22Rv1 (cell line): ENCODE data around the gene SLC13A3.

Experiments used
- H3K27ac ChIP-seq: fragments of 450-650 bp; 2 replicates; pipeline ENCODE4 v1.5.1; 2017
- ZFX ChIP-seq: fragments of 450-650 bp; IDR thresholded peaks from 2 replicates; pipeline ENCODE4 v1.6.1; 2017; ENCODE audit warnings: antibody characterized with exemption, borderline replicate concordance
- TF ChIP-seq, protein P1 (sequence below): fragments of 450-650 bp; IDR thresholded peaks from 2 replicates; pipeline ENCODE4 v1.5.1; 2017; ENCODE audit warnings: mild to moderate bottlenecking

Gene SLC13A3

DNA sequence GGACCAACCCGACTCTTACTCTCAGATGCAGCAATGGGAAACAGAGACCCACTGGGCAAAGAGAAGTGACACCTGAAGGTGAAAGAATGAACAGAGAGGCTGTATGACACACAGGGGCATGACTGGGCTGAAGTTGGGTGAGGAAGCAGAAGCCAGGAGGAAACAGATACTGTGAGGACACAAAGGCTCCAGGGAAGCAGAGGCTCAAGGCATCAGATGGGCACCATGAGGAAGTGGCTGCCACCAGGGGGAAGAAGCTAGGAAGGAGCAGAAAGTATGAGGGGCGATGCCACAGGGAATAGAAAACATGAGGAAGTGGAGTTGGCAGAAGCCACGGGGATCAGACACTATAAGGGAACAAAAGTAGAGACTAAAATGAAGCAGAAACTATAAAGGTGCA lies 69.9 kb downstream of the SLC13A3 start:
- TF ChIP-seq ZFX = no peak
- TF ChIP-seq, protein P1, sequence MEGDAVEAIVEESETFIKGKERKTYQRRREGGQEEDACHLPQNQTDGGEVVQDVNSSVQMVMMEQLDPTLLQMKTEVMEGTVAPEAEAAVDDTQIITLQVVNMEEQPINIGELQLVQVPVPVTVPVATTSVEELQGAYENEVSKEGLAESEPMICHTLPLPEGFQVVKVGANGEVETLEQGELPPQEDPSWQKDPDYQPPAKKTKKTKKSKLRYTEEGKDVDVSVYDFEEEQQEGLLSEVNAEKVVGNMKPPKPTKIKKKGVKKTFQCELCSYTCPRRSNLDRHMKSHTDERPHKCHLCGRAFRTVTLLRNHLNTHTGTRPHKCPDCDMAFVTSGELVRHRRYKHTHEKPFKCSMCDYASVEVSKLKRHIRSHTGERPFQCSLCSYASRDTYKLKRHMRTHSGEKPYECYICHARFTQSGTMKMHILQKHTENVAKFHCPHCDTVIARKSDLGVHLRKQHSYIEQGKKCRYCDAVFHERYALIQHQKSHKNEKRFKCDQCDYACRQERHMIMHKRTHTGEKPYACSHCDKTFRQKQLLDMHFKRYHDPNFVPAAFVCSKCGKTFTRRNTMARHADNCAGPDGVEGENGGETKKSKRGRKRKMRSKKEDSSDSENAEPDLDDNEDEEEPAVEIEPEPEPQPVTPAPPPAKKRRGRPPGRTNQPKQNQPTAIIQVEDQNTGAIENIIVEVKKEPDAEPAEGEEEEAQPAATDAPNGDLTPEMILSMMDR = no peak
- no peak overlapping the region for H3K27ac ChIP-seq

DNA sequence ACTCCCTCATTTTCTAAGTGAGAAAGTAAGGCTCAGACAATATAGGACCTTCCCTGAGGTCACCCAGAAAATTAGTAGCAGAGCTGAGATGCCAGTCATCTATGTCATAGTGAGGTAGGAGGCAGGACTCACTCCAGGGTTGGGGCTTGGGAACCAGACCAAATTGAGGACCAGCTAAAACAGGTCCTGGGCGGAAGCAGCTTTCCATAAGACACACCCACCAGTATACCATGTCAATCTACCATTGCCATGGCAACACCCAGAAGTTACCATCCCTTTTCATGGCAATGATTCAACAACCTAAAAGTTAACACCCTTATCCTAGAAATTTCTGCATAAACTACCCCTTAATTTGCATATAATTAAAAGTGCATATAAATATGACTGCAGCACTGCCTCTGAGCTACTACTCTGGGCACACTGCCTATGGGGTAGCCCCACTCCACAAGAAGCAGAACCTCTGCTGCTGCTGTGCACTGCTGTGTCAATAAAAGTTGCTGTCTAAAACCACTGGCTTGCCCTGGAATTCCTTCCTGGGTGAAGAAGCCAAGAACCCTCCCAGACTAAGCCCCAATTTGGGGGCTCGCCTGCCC lies 70.5 kb downstream of the SLC13A3 start:
- H3K27ac ChIP-seq = no peak overlapping the region
- no peak for TF ChIP-seq ZFX
- TF ChIP-seq, protein P1 = no peak

DNA sequence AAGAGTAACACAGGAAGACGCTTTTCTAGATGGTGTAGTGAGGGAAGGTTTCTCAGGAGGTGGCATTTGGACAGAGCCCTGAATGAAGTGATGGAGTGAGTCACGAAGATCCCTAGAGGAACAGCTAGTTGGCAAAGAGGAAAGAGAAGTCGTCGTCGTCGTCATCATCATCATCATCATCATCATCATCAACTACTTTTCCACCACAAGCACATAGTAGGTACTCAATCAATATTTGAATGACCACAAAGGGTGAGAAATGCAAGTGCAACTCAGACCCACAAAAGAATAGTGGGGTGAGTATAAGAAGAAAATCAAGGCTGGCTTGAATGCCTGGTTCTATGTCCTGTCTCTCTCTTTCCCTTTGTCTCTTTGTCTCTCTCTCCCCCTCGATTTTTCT lies 72.5 kb downstream of the SLC13A3 start:
- H3K27ac ChIP-seq = no peak overlapping the region
- no peak for TF ChIP-seq ZFX
- TF ChIP-seq, protein P1 = no peak

DNA sequence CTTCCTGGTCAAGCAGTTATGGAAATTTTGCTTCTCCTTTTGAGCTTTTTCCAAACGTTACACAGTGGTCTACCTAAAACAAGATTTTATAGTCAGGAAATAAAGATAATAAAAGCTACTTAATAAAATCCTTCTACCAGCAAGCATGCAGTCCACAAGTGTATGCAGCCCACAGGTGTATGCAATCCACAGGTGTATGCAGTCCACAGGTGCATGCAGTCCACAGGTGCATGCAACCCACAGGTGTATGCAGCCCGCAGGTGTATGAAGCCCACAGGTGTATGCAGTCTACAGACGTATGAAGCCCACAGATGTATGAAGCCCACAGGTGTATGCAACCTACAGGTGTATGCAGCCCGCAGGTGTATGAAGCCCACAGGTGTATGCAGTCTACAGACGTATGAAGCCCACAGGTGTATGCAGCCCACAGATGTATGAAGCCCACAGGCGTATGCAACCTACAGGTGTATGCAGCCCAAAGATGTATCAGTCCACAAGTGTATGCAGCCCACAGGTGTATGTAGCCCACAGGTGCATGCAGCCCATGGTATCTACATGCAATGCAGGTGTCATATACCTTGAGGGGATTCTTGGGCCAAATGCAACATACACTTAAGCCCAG lies 74.4 kb downstream of the SLC13A3 start:
- TF ChIP-seq ZFX = no peak
- TF ChIP-seq, protein P1 = no peak
- no peak overlapping the region for H3K27ac ChIP-seq

DNA sequence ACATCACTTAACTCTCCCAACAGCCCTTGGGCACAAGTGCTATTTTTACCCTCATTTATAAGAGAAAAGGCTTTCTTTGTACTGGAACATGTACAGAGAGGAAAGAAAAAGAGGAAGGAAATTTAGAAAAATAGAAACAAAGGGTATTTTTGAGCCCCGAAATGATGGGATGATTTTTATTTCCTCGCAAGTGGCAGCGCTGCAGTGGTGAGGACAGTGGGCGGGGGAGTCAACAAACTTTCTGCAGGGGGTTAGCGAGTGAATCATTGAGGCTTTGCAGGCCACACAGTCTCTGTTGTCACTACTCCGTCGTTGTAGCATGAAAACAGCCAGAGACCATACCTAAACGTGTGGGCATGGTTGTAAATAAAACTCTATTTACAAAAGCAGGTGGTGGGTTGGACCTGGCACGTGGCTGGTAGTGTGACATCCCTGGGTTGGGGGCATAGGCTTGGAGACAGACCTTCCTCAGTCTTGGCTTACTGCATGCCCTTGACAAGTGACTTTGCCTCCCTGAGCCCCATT lies 75.3 kb downstream of the SLC13A3 start:
- no peak overlapping the region for H3K27ac ChIP-seq
- TF ChIP-seq, protein P1 = no peak

DNA sequence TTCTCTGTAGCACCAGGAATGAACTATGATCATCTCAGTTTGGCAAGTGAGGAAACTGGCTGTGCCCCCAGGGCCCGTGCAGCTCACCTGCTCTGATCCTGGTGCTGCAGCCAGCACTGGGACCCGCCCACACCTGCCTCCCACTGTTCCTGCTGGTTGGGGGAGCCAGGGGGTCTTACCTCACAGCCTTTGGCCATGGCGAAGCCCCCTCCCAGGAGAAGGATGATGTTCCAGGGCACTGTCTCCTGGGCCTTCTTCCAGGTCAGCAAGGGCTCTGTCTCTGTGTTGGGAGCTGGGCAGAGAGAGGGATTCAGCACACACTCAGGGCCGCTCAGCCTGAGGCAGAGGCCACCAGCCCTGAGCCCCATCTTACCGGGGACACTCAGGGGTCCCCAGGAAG lies 75.9 kb downstream of the SLC13A3 start:
- TF ChIP-seq, protein P1 = no peak
- no peak overlapping the region for H3K27ac ChIP-seq

DNA sequence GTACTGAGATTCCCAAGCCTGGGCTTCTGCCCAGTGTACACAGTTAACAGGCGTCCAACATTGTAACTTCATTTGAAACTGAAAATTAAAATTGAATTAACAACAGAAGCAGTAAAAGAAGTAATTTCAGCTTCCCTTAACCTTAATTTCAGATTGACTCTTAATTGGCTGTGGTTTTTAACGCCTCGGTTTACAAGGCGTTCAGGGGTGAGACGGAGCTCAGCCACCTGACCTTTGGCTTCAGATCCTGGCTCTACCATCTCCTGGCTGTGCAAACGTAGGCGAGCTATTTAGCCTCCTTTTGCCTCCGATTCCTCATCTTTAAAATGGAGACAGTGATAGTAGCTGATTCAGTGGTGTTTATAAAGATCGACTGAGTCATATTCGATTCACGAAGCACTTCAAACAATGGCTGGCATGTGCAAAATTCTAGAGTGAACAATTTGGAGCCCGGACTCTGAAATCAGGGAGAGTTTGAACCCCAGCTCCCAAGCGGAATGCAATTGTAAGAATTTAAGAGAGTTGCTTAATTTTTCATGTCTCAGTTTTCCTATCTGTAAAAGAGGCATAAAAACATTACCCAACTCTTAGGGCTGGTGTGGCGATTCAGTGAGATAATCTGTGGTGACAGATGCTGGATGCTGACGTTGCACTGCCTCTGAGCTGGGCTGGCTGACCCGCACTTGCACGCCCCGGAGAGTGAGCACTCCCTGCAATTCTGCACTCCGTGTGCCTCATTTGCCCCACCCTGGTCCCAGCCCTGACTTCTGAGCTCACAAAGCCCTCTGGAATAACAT lies 77.3 kb downstream of the SLC13A3 start:
- TF ChIP-seq, protein P1 = no peak
- TF ChIP-seq ZFX = no peak
- H3K27ac ChIP-seq = no peak overlapping the region
